Measurements from ENCODE around the gene ACOXL. TPM values are rescaled to one million over a fixed set of nuclear protein-coding genes. Genes with fewer than 3 reads are reported as not detected.

The ACOXL gene
- total RNA-seq, 1 donor from 2014 or later = 0.23 TPM

DNA sequence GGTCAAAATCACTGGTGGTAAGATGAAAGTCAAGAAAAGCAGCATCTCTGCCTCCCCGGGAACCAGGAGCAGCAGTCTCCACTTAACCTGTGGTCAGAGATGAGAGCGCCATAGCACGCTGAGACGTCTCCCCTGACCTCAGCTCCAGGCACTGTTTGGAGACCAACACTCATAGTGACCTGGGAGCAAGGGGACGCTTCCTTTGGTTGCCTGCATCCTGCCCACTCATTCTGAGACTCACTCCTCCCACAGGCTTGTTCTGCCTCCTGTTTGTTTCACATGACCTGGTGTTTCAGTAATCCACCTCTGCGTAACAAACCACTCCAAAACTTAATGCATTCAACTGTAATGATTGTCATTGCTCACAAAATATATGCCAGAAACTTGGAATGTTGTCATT lies 139.3 kb downstream of the ACOXL start:
- TF ChIP-seq, protein P1, sequence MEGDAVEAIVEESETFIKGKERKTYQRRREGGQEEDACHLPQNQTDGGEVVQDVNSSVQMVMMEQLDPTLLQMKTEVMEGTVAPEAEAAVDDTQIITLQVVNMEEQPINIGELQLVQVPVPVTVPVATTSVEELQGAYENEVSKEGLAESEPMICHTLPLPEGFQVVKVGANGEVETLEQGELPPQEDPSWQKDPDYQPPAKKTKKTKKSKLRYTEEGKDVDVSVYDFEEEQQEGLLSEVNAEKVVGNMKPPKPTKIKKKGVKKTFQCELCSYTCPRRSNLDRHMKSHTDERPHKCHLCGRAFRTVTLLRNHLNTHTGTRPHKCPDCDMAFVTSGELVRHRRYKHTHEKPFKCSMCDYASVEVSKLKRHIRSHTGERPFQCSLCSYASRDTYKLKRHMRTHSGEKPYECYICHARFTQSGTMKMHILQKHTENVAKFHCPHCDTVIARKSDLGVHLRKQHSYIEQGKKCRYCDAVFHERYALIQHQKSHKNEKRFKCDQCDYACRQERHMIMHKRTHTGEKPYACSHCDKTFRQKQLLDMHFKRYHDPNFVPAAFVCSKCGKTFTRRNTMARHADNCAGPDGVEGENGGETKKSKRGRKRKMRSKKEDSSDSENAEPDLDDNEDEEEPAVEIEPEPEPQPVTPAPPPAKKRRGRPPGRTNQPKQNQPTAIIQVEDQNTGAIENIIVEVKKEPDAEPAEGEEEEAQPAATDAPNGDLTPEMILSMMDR (IDR thresholded peaks at IDR 0.05; ENCODE audit: insufficient read depth, low read depth, low read length) = no peak
- no peak for TF ChIP-seq EZH2 (IDR thresholded peaks at IDR 0.05; ENCODE audit: insufficient read depth, low read length)
- DNase-seq (ENCODE audit: low read depth) (no peak), FAIRE-seq (no peak)
- Mint-ChIP-seq H3K4me3 (ENCODE audit: unreplicated experiment) (no peak overlapping the region), H3K36me3 (ENCODE audit: low read depth, unreplicated experiment) (no peaks in the 10 kb centered on the region), H3K27me3 (ENCODE audit: low read depth, unreplicated experiment) (peaks cover 30% of the 10 kb centered on the region), H3K9me3 (ENCODE audit: unreplicated experiment) (no peaks in the 10 kb centered on the region), H3K27ac (ENCODE audit: unreplicated experiment) (no peak overlapping the region), H3K4me1 (ENCODE audit: low read depth, unreplicated experiment) (peaks cover 13% of the 10 kb centered on the region)
- Histone ChIP-seq H3K4me1 (ENCODE audit: insufficient read depth, low read length) (peaks cover 8% of the 10 kb centered on the region), H3K9me3 (ENCODE audit: insufficient read depth, low read depth, low read length) (no peaks in the 10 kb centered on the region), H3K36me3 (ENCODE audit: insufficient read depth, low read length) (no peaks in the 10 kb centered on the region), H3K27me3 (ENCODE audit: insufficient read depth, low read length) (peaks cover 6% of the 10 kb centered on the region), H3K79me2 (ENCODE audit: insufficient read depth, low read length) (no peaks in the 10 kb centered on the region), H3K4me2 (ENCODE audit: low read length) (no peak overlapping the region), H3K9ac (ENCODE audit: low read length) (no peak overlapping the region), H3K27ac (ENCODE audit: low read depth, low read length) (no peak overlapping the region), H2AFZ (ENCODE audit: low read depth, low read length) (no peak overlapping the region), H3K4me3 (ENCODE audit: insufficient read depth, low read depth, low read length) (no peak overlapping the region), H4K20me1 (ENCODE audit: insufficient read depth, low read length) (no peaks in the 10 kb centered on the region)

DNA sequence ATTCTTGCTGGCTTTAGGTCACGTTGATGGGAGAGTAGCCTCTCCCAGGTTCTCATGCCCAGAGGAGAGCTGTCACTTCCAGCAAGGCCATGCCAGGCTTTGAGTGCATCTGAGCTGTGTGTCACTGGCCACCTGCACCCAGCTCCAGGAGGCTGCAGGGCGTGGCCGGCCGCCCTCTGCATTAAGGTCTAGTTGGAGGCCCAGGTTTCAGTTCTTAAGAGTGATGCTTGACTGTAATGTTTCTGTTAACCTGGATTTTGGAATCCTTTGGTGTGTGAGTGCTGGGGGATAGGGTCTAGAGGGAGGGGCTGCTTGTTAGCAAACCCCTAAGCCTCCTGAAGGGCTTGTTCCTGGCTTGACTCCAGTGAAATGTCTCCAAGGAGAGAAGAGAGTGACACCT lies 140.1 kb downstream of the ACOXL start:
- Mint-ChIP-seq H3K9me3 (ENCODE audit: unreplicated experiment) (no peaks in the 10 kb centered on the region), H3K36me3 (ENCODE audit: low read depth, unreplicated experiment) (no peaks in the 10 kb centered on the region), H3K27me3 (ENCODE audit: low read depth, unreplicated experiment) (peaks cover 23% of the 10 kb centered on the region), H3K27ac (ENCODE audit: unreplicated experiment) (no peak overlapping the region), H3K4me1 (ENCODE audit: low read depth, unreplicated experiment) (peaks cover 11% of the 10 kb centered on the region), H3K4me3 (ENCODE audit: unreplicated experiment) (no peak overlapping the region)
- no peaks in the 10 kb centered on the region for H3K9me3 ChIP-seq (ENCODE audit: insufficient read depth, low read depth, low read length)
- H3K4me3 ChIP-seq (ENCODE audit: insufficient read depth, low read depth, low read length) = no peak overlapping the region
- no peaks in the 10 kb centered on the region for H3K79me2 ChIP-seq (ENCODE audit: insufficient read depth, low read length)
- no peak overlapping the region for H3K9ac ChIP-seq (ENCODE audit: low read length)
- DNase-seq (ENCODE audit: low read depth) = no peak
- no peak for TF ChIP-seq EZH2 (IDR thresholded peaks at IDR 0.05; ENCODE audit: insufficient read depth, low read length)
- TF ChIP-seq, protein P1 (IDR thresholded peaks at IDR 0.05; ENCODE audit: insufficient read depth, low read depth, low read length) = no peak
- H3K4me1 ChIP-seq (ENCODE audit: insufficient read depth, low read length) = peaks cover 8% of the 10 kb centered on the region
- no peak overlapping the region for H2AFZ ChIP-seq (ENCODE audit: low read depth, low read length)
- no peak for FAIRE-seq
- H3K27me3 ChIP-seq (ENCODE audit: insufficient read depth, low read length) = no peaks in the 10 kb centered on the region
- H4K20me1 ChIP-seq (ENCODE audit: insufficient read depth, low read length) = no peaks in the 10 kb centered on the region
- H3K36me3 ChIP-seq (ENCODE audit: insufficient read depth, low read length) = no peaks in the 10 kb centered on the region
- H3K4me2 ChIP-seq (ENCODE audit: low read length) = no peak overlapping the region
- H3K27ac ChIP-seq (ENCODE audit: low read depth, low read length) = no peak overlapping the region

DNA sequence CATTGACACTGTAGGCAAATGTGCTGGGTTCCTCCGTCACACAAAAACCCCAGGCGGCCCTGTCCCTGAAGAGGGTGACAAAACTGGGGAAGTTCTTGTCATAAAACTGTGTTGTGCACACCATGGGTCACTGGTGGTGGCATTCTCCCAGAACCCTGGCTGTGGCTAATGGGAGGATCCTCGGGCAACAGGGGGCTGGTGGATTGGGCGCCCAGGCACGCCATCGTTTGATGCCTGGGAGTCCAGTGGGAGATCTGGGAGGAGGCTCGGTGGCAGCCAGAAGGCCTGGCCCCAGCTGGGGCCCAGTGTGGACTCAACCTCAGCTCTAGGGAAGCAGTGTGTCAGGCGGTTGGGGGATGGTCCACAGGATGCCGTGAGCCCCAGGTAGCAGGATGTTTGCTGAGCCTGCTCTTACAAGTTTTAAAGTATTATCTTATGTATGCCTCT lies 140.7 kb downstream of the ACOXL start:
- H3K27ac ChIP-seq (ENCODE audit: low read depth, low read length) = no peak overlapping the region
- no peaks in the 10 kb centered on the region for H3K27me3 ChIP-seq (ENCODE audit: insufficient read depth, low read length)
- Mint-ChIP-seq H3K27me3 (ENCODE audit: low read depth, unreplicated experiment) (peaks cover 23% of the 10 kb centered on the region), H3K36me3 (ENCODE audit: low read depth, unreplicated experiment) (no peaks in the 10 kb centered on the region), H3K9me3 (ENCODE audit: unreplicated experiment) (peaks cover 2% of the 10 kb centered on the region), H3K4me1 (ENCODE audit: low read depth, unreplicated experiment) (peaks cover 11% of the 10 kb centered on the region), H3K27ac (ENCODE audit: unreplicated experiment) (no peak overlapping the region), H3K4me3 (ENCODE audit: unreplicated experiment) (no peak overlapping the region)
- DNase-seq (ENCODE audit: low read depth) = no peak
- no peaks in the 10 kb centered on the region for H3K36me3 ChIP-seq (ENCODE audit: insufficient read depth, low read length)
- H3K4me1 ChIP-seq (ENCODE audit: insufficient read depth, low read length) = peaks cover 8% of the 10 kb centered on the region
- H2AFZ ChIP-seq (ENCODE audit: low read depth, low read length) = no peak overlapping the region
- no peak overlapping the region for H3K4me2 ChIP-seq (ENCODE audit: low read length)
- FAIRE-seq = no peak
- no peaks in the 10 kb centered on the region for H3K79me2 ChIP-seq (ENCODE audit: insufficient read depth, low read length)
- no peak overlapping the region for H3K4me3 ChIP-seq (ENCODE audit: insufficient read depth, low read depth, low read length)
- no peak overlapping the region for H3K9ac ChIP-seq (ENCODE audit: low read length)
- TF ChIP-seq EZH2 (IDR thresholded peaks at IDR 0.05; ENCODE audit: insufficient read depth, low read length) = no peak
- TF ChIP-seq, protein P1 (IDR thresholded peaks at IDR 0.05; ENCODE audit: insufficient read depth, low read depth, low read length) = no peak
- H3K9me3 ChIP-seq (ENCODE audit: insufficient read depth, low read depth, low read length) = no peaks in the 10 kb centered on the region
- no peaks in the 10 kb centered on the region for H4K20me1 ChIP-seq (ENCODE audit: insufficient read depth, low read length)

All from astrocyte (in vitro differentiated cells and primary cell).